Limb (tissue), 2 donors: ENCODE data around the gene WNT11.

Experiments used
- DNase-seq, 2 donors: peaks; one replicate each; pipeline ENCODE4 v3.0.0-alpha.2; 2016; ENCODE audit errors: extremely low spot score in 2 of 2

WNT11 gene

DNA sequence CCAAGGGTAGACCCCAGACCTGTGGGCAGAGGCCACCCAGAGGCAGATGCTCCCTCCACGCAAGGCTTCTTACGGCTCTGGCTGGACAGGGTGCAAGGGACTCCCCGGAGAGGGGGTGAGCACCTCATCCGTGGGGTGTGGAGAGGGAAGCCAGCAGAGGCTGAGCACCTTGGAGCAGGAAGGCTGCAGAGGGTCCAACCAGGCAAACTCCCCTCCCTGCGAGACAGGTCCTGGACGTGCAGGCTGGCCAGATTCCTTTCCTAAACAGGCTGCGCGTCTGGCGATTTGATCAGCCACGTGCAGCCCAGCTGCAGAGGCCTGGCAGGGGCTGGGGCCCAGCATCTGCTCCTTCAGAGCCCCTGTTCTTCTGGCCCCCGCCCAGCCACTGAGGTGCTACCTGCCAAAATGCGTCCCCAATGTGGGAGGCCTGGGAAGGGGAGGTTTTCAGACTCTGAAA lies 49.3 kb downstream of the WNT11 start:
- peak; percentile 51 to 75 for DNase-seq

DNA sequence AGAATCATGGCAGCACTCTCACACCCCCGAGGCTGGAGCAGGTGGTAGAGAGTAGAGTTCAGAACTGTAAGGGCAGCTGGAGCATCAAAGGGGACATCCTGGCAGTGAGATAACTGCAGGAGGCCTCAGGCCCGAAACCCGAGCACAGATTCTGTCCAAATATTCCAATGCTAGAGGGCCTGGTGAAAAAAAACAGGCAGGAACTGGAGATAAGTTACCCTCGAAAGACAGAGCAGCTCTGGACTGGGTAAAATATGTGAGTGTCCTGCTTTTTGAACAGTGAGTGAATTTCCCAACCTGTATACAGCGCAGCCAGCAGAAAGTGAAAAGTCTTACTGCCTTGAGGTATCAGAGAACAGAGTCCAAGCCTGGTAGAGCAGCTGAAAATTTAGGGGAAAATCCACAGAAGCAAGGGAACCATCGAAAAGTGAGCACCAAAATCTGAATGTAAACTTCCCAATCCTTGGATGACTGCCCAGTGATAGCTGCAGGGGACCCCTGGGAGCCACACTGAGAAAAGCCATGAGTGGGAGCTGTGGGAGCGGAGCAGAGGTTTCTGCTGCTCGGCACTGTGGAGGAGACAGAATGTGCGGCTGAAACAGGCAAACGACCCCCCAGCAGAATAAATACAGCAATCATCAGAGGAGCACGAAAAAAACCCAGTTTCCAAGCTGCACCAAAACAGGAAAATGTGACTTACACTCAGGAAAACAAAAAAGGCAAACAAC lies 50.6 kb downstream of the WNT11 start:
- DNase-seq = no peak

DNA sequence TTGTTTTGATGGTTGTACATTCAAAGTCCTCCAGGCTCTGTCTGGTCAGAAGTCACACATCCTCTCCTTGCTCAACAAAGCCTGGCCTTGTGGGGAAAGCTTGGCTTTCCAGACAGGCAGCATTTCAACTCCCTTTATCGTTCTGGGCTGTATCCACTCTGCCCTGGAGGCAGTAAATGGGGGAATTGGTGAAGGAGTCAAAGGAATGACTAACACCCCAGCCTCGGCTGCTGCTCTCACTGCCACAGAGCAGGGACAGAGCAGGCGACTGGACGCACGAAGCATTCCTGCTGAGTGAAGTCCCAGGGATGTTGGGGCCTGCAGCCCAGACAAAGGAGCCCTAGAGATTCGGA lies 52.8 kb downstream of the WNT11 start:
- no peak for DNase-seq

DNA sequence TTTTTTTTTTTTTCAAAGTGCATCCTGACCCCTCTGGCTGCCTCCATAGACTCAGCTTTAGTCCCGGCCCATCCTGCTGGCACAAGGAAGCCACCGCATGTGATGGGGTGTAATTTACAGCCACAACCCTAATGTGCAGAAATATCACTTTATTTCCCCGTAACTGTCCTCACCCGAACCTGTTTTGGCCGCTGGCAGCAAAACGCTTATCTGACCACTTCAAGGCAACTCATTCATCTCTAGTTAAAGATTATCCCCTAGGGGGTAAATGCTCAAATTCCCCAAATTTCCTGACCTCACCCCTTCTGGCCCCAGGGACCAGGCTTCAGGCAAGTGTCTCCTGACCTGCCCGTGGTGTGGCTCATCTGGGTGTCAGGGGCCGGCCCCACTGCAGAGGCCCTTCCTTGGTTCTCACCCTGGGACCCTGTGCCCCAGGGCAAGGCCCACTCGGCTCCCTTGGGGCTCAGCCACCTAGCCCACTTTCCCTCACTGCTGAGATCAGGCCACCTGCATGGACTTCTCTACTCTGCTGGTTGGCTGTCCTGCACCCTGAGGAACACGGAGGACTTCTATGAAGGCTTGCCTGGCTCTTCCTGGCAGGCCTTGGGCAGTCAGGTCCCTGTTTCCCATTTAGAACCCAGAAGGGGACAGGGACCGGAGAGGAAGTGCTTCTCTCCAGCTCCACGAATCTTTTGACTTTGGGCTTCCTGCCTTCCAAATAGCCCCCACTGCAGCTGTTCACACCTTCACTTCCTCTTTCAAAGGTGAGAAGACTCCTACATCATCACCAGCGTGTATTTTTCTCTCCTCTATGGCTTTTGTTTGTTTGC lies 53.3 kb downstream of the WNT11 start:
- no peak for DNase-seq

DNA sequence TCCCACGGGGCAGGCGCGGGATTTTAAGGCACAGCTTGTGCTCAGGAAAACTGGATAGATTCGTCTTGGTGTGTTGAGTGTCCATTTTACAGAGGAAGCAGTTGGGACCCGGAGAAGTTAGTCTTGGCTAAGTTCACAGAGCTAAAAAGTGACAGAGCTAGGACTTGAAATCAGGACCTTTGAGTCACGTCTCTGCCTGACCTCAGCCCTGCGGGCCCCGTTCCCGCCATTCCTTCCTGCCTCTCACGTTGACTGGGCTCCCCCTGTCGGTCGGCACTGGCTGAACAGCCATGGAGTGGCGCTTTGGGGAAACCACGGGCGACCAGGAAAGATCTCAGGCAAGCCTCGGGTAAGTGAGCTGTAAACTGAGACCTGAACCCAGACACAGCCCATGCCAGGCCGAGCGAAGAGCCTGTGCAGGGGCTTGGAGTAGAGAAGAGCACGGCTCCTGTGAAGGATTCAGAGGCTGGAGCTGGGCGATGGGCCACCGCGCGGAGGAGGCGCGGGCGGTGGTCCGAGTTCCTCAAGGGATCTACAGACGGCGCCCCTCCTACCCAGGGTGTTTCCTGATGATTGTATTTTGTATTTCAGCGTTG lies 54.1 kb downstream of the WNT11 start:
- DNase-seq = peak; percentile 77 to 82

DNA sequence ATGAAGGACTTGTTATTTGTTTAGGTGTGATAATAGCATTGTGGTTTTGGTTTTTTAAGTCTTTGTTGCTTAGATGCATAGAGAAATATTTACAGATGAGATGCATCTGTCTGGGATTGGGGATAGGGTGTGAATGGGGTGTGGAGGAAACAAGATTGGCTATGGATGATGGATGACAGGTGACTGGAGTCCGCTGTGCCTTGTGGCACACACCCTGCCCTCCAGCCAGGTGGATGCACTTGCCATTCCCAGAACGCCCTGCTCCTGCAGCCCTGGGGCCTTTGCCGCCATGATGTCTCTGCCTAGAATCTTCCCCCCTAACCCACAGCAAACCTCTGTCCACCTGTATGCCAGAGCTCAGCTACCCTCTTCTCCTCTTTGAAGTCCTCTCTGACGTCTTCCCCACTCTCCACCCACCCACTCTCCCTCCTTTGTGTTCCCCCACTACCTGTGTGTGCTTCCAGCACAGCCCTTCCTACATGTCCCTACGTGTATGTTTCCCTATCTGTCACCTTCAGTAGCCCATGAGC lies 54.7 kb downstream of the WNT11 start:
- DNase-seq = no peak

DNA sequence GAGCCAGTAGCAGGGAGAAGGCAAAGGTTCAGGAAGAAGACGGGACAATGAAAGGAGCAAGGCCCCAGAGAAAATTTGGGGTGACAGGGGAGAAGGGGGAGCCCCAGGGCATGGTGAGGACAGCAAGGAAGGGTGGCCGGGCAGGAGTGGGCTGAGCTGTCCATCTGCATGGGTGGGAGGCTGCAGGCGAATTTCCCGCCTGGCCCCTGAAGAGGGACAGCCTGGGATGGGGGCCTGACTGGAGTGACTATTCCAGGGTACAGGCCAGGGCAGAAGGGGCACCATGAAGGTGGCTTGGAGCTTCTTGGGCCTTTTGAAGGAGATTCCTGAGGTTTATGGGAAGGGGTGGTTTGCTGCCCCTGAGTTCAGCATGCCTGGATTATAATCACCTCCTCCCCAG lies 56.2 kb downstream of the WNT11 start:
- DNase-seq = no peak

DNA sequence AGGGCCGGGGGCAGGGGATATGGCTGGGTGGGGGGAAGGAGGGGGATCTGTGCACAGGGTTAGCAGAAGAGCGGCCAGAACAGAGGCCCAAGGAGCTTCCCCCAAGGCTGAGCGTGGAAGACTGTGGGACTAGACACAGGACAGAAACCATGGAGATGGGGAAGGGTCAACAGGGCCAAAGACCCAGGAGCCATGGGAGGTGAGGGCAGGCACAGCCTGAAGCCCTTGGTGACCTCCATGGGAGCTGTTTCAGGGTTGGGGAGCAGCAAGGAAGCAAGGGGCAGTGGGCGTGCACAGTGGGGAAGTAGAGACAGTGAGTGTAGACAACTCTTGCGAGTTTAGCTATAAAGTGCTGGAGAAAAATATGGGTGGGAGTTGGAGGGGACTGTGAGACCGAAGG lies 56.6 kb downstream of the WNT11 start:
- DNase-seq = no peak

DNA sequence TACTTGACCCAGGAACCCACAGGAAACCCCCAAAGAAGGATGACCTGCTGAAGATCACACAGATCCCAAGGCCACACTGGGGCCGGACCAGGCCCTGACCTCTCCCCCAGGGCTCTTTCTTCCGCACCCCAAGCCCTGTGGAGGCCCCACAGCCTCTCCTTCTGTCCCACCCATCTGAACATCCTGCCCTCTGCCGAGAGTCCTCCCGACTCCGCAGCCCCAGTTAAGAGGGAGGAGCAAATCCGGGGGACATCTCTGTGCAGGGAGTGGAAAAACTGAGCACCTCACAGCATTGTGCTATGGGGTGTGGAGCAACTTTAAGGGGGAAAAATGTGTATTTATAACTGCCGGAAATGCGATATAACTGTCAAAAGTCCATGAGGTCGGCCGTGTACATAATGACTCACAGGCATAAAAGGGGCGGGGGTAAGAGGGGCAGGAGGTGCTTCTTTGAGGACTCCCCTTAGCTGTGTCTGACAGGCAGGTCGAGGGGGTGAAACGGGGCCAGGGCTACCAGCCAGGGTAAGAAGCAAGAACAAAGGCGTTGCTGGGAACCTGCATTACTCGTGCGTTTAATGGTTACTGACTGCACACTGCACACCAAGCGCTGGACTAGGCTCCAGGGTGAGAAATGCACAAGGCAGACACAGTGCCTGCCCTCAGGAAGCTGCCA lies 57.2 kb downstream of the WNT11 start:
- DNase-seq = no peak

DNA sequence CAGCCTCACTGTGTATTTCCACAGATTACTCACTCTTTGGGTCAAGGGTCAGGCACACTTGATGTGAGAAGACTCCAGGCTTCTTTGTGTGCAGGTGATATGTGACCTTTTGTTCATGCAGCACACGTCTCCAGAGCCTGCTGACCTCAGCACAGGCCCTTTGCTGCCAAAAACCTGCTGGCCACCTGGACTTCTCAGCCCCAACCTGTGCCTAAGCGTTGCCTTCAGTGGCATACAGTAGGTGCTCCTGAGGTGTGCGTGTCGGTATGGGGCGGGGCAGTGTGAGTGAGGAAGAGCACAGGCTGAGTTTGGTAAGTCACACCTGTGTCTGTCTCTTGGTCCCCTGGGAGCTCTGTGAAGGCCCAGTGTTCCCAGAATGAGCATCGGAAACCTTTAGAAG lies 58.1 kb downstream of the WNT11 start:
- no peak for DNase-seq

DNA sequence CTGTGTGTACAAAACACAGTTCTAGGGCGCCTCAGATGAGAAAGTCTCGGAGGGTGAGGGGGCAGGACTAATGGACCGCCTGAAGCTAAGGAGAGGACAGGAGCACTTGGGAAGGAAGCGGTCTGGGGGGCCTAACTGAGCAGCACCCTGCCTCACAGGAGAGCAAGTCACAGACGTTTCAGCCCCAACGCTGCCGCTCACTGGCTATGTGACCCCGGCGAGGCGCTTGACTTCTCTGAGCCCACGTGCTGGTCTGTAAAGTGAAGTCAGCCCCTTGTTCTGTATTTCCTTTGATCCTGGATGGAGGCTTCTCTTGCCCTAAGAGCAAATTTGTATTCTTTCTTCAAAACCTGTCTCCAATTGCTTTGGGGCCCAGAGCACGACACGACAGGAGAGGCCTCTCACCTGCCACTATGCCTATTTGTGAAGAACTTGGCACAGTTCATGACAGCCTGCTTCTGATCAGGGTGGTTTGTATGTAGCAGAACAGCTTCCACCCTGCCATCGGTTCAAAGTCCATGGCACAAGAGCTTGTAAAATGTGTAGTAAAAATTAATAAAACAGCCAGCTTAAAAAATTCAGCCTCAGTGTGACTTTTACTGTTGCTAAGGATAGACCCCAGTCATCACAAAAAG lies 59.1 kb downstream of the WNT11 start:
- no peak for DNase-seq

DNA sequence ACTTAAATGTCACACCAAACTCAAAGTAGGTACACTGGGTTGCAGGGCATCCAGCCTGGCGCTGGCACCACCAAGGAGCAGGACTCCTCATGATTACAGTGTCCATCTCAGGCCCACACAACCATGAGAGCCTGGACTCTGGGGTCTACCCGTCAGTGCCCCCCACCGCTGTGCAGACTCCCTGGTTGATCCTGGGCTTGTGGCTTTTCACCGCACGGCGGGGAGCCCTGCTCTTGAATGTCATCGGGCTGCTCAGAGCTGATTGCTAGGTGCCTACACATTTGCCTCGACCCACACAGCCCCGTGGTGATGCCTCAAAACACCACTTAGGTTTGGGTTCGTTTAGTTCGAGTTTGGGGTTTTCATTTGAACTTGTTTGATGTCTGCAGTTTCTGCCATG lies 63.0 kb downstream of the WNT11 start:
- DNase-seq = no peak

DNA sequence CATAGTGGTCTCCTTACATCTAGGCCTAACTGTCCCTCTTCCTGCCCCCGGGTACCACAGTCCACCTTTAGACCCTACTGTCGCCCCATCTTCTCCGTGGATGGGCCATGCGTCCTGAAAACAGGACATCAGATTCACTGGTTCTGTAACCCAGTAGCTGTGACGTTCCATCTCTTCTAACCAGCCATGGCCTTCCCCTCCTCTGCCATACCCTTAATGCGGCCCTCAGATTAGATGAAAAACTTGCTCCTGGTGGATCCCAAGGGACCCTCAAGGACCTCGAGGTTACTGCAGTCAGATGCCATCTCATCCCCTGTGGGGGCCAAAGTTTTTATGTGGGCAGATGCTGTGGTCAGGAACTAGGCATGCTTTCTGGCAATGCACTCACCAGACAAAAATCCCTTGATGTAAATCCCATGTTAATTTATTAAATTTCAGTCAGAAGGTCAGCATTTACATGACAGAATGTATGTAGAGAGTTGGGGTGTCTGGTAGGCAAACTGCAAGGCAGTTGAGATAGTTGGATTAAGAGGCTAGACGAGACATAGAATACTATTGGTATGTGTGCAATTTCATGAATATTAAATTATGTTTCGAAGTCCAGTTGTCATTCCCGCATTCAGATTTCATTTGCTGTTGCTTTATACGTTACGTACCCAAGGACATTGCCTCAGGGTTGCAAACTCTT lies 64.3 kb downstream of the WNT11 start:
- no peak for DNase-seq

DNA sequence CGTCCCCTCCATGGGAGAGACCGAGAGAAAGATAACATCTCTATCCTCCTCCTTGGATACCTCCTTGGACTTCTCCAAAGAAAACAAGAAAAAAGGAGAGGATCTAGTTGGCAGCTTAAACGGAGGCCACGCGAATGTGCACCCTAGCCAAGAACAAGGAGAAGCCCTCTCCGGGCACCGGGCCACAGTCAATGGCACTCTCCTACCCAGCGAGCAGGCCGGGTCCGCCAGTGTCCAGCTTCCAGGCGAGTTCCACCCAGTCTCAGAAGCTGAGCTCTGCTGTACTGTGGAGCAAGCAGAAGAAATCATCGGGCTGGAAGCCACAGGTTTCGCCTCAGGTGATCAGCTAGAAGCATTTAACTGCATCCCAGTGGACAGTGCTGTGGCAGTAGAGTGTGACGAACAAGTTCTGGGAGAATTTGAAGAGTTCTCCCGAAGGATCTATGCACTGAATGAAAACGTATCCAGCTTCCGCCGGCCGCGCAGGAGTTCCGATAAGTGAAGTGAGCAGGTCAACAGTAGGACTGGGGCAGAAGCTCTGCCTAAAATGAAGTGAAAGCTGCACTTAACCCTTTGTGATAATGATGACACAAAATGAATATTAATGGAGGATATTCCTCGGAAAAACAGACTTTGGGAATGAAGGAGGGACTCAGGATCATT lies 65.3 kb downstream of the WNT11 start:
- DNase-seq = no peak

DNA sequence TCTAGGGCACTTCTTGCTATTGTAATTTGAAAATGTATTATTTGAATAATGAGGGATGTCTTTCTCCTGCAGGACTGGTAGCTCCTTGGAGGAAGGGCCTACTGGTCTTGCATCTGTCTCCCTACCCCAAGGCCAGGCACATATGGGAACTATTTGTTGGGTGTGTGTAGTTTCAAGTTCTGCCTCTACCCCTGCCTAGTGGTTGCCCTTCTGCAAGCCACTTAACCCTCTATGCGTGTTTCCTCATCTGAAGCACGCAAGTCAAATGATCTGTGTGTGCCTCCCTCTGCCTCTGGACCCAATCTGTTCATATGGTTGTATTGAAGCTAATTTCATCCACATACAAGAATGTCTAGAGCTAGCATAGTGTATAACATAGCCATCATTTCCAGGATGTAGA lies 67.0 kb downstream of the WNT11 start:
- no peak for DNase-seq
